H1 (cell line): Measurements from ENCODE around the gene AMER2. TPM values are rescaled to one million over a fixed set of nuclear protein-coding genes. Genes with fewer than 3 reads are reported as not detected.

Experiments
- CTCF ChIA-PET: fragments of 300-600 bp; sonication (Branson Sonifier 250); formaldehyde crosslinking; loops from one replicate; lab custom pipeline; 2021; ENCODE audit not compliant: partially characterized antibody; lab: Charles Lee
- POLR2A ChIA-PET: fragments of 300-600 bp; sonication (Branson Sonifier 250); formaldehyde crosslinking; loops from one replicate; lab custom pipeline; 2021; ENCODE audit warnings: inconsistent platforms; ENCODE audit not compliant: partially characterized antibody; lab: Charles Lee
- DNase-seq, 2 experiments: peaks; one replicate each; pipeline versions ENCODE4 v3.0.0 to v3.0.0-alpha.2; 2010 to 2022; ENCODE audit warnings: low spot score in 2 of 2, low read depth in 1 of 2, mixed read lengths in 1 of 2
- FAIRE-seq: peaks from 2 replicates; lab custom pipeline; 2011; peaks lifted over from hg19 to GRCh38; lab: Jason Lieb, UNC
- H2AFZ ChIP-seq: 2 replicates; pipeline ENCODE4 v1.8.1; 2012; ENCODE audit warnings: low read length, inconsistent platforms
- H2AK5ac ChIP-seq: 2 replicates; pipeline ENCODE4 v1.6.1; 2013; ENCODE audit warnings: low read depth, low read length
- H2BK120ac ChIP-seq: replicated peaks from 2 replicates; pipeline ENCODE3; 2013; ENCODE audit warnings: low read depth, low read length, inconsistent platforms
- H2BK12ac ChIP-seq: 2 replicates; pipeline ENCODE4 v1.6.1; 2013; ENCODE audit warnings: low read depth, low read length
- H2BK15ac ChIP-seq: 2 replicates; pipeline ENCODE4 v1.6.1; 2013; ENCODE audit warnings: low read length
- H2BK20ac ChIP-seq: 2 replicates; pipeline ENCODE4 v1.6.1; 2013; ENCODE audit warnings: low read length
- H2BK5ac ChIP-seq: 2 replicates; pipeline ENCODE4 v1.6.1; 2013; ENCODE audit warnings: low read depth, low read length
- H3K14ac ChIP-seq: 2 replicates; pipeline ENCODE4 v1.6.1; 2013; ENCODE audit warnings: inconsistent platforms; ENCODE audit not compliant: insufficient read length
- H3K18ac ChIP-seq: 2 replicates; pipeline ENCODE4 v1.6.1; 2013; ENCODE audit warnings: low read length; ENCODE audit errors: extremely low read depth
- H3K23ac ChIP-seq: 2 replicates; pipeline ENCODE4 v1.6.1; 2013; ENCODE audit warnings: inconsistent platforms; ENCODE audit not compliant: insufficient read length
- H3K23me2 ChIP-seq: 2 replicates; pipeline ENCODE4 v1.6.1; 2013; ENCODE audit warnings: low read depth, low read length
- H3K27ac ChIP-seq: 2 replicates; pipeline ENCODE4 v1.6.1; 2011; ENCODE audit warnings: low read depth, low read length, inconsistent platforms
- H3K27me3 ChIP-seq, 4 experiments: replicated peaks in 1 of 4; 1 replicate in 1 of 4; 2 replicates in 3 of 4; pipeline versions ENCODE4 v1.6.1 to v1.8.1; 2011 to 2013; ENCODE audit warnings: low read length in 3 of 4, mild to moderate bottlenecking in 3 of 4, inconsistent platforms in 2 of 4, mixed read lengths in 2 of 4, moderate library complexity in 1 of 4; ENCODE audit not compliant: control insufficient read depth in 3 of 4, insufficient read depth in 3 of 4; ENCODE audit errors: extremely low read depth in 1 of 4
- H3K36me3 ChIP-seq, 4 experiments: 2 replicates each; pipeline versions ENCODE4 v1.6.1 to v1.8.1; 2011 to 2013; ENCODE audit warnings: mild to moderate bottlenecking in 4 of 4, low read length in 3 of 4, moderate library complexity in 2 of 4, control low read depth in 1 of 4, inconsistent platforms in 1 of 4; ENCODE audit not compliant: insufficient read depth in 4 of 4, control insufficient read depth in 2 of 4
- H3K4ac ChIP-seq: replicated peaks from 2 replicates; pipeline ENCODE3; 2013; ENCODE audit warnings: low read length, low read depth, mixed read lengths, inconsistent platforms; ENCODE audit not compliant: insufficient read length
- H3K4me1 ChIP-seq, 4 experiments: replicated peaks in 1 of 4; 1 replicate in 1 of 4; 2 replicates in 3 of 4; pipeline versions ENCODE4 v1.6.1 to v1.8.1; 2011 to 2013; ENCODE audit warnings: low read length in 3 of 4, inconsistent platforms in 2 of 4, mixed read lengths in 1 of 4; ENCODE audit not compliant: insufficient read depth in 4 of 4, control insufficient read depth in 3 of 4
- H3K4me2 ChIP-seq, 2 experiments: 2 replicates each; pipeline versions ENCODE4 v1.6.1 to v1.8.1; 2011 to 2013; ENCODE audit warnings: low read depth in 2 of 2, low read length in 2 of 2, control low read depth in 1 of 2, inconsistent platforms in 1 of 2, mild to moderate bottlenecking in 1 of 2; ENCODE audit not compliant: insufficient read depth in 1 of 2
- H3K4me3 ChIP-seq, 4 experiments: fragments of 200-600, 300-600 bp in 1 of 4; sonication (generic), shearing (Covaris generic), sonication (Bioruptor Twin) in 1 of 4; 2 replicates each; pipeline versions ENCODE4 v1.5.1 to v1.8.1; 2011 to 2016; ENCODE audit warnings: low read length in 4 of 4, low read depth in 3 of 4, control low read depth in 2 of 4, inconsistent platforms in 2 of 4, mild to moderate bottlenecking in 2 of 4, mixed read lengths in 1 of 4, moderate library complexity in 1 of 4; ENCODE audit not compliant: insufficient read depth in 2 of 4; ENCODE audit errors: extremely low read depth in 1 of 4
- H3K56ac ChIP-seq: replicated peaks from 2 replicates; pipeline ENCODE3; 2013; ENCODE audit warnings: low read depth, mild to moderate bottlenecking, mixed read lengths, low read length, inconsistent platforms; ENCODE audit not compliant: insufficient read length
- H3K79me1 ChIP-seq: 2 replicates; pipeline ENCODE4 v1.6.1; 2013; ENCODE audit warnings: low read depth, low read length, control low read depth
- H3K79me2 ChIP-seq, 2 experiments: 2 replicates each; pipeline versions ENCODE4 v1.6.1 to v1.8.1; 2012 to 2013; ENCODE audit warnings: low read length in 2 of 2, mild to moderate bottlenecking in 2 of 2, inconsistent platforms in 1 of 2; ENCODE audit not compliant: insufficient read depth in 2 of 2, control insufficient read depth in 1 of 2
- H3K9ac ChIP-seq, 4 experiments: replicated peaks in 1 of 4; 1 replicate in 1 of 4; 2 replicates in 3 of 4; pipeline versions ENCODE4 v1.6.1 to v1.8.1; 2011 to 2013; ENCODE audit warnings: low read depth in 3 of 4, low read length in 3 of 4, control low read depth in 2 of 4, mild to moderate bottlenecking in 2 of 4, moderate library complexity in 2 of 4, inconsistent platforms in 1 of 4; ENCODE audit errors: extremely low read depth in 1 of 4
- H3K9me3 ChIP-seq, 2 experiments: 2 replicates each; pipeline versions ENCODE4 v1.6.1 to v1.8.1; 2012 to 2013; ENCODE audit warnings: mild to moderate bottlenecking in 2 of 2, moderate library complexity in 2 of 2, control low read depth in 1 of 2, inconsistent platforms in 1 of 2, low read depth in 1 of 2, low read length in 1 of 2, mixed read lengths in 1 of 2; ENCODE audit not compliant: insufficient read depth in 2 of 2
- H4K20me1 ChIP-seq, 2 experiments: replicated peaks in 1 of 2; 2 replicates each; pipeline versions ENCODE3 to v1.8.1; 2011 to 2013; ENCODE audit warnings: inconsistent platforms in 2 of 2, low read length in 2 of 2, mild to moderate bottlenecking in 1 of 2; ENCODE audit not compliant: insufficient read depth in 2 of 2, control insufficient read depth in 1 of 2
- H4K5ac ChIP-seq: 2 replicates; pipeline ENCODE4 v1.6.1; 2013; ENCODE audit warnings: low read length, low read depth, mixed read lengths, inconsistent platforms; ENCODE audit not compliant: insufficient read length
- H4K8ac ChIP-seq: 2 replicates; pipeline ENCODE4 v1.8.0; 2013; ENCODE audit warnings: mild to moderate bottlenecking, moderate library complexity, low read length, inconsistent platforms; ENCODE audit not compliant: insufficient read depth; ENCODE audit errors: extremely low read depth
- H4K91ac ChIP-seq: replicated peaks from 2 replicates; pipeline ENCODE3; 2013; ENCODE audit warnings: low read length, mixed read lengths, inconsistent platforms; ENCODE audit not compliant: insufficient read length
- ATF2 ChIP-seq: IDR thresholded peaks from 2 replicates; pipeline ENCODE4 v1.6.1; 2012; ENCODE audit warnings: low read length, inconsistent platforms
- ATF3 ChIP-seq: IDR thresholded peaks from 2 replicates; pipeline ENCODE4 v1.6.1; 2011; ENCODE audit warnings: low read depth, mild to moderate bottlenecking, low read length; ENCODE audit not compliant: insufficient read depth
- CBX8 ChIP-seq: fragments of 300-800, 300-1000 bp; sonication (generic); IDR thresholded peaks from 2 replicates; pipeline ENCODE4 v1.7.1; 2016; ENCODE audit warnings: low read depth, low read length, borderline replicate concordance
- CHD2 ChIP-seq: IDR thresholded peaks from 2 replicates; pipeline ENCODE4 v1.6.1; 2012; ENCODE audit warnings: low read length, improper control_type of control experiment
- CTBP2 ChIP-seq: IDR thresholded peaks from 2 replicates; pipeline ENCODE4 v1.7.0; 2011; ENCODE audit warnings: borderline replicate concordance, mild to moderate bottlenecking, moderate library complexity, mixed read lengths, low read length; ENCODE audit not compliant: insufficient read depth, insufficient read length
- CTCF ChIP-seq, 3 experiments: IDR thresholded peaks; 1 replicate in 2 of 3; 2 replicates in 1 of 3; pipeline versions ENCODE4 v1.5.1 to v1.6.1; 2011; ENCODE audit warnings: low read length in 3 of 3, mild to moderate bottlenecking in 3 of 3, inconsistent platforms in 2 of 3, low read depth in 1 of 3, moderate library complexity in 1 of 3; ENCODE audit not compliant: insufficient read depth in 1 of 3; ENCODE audit errors: control extremely low read depth in 1 of 3
- PHF8 ChIP-seq: fragments of 200-600 bp; sonication (generic); conservative IDR thresholded peaks from 2 replicates; pipeline ENCODE4 v1.7.1; 2012; ENCODE audit warnings: low read depth, mild to moderate bottlenecking, inconsistent platforms, low read length, moderate library complexity
- TEAD4 ChIP-seq: IDR thresholded peaks from 2 replicates; pipeline ENCODE4 v1.6.1; 2012; ENCODE audit warnings: low read depth, low read length, inconsistent platforms, mixed read lengths
- WGBS, 2 experiments: shearing (Covaris generic) in 1 of 2; methylation state at CpG; one replicate each; pipeline versions ENCODE4 v1.1.6 to v1.1.7; 2013 to 2015; ENCODE audit warnings: low lambda C conversion rate in 2 of 2, mixed read lengths in 2 of 2, inconsistent platforms in 1 of 2, low coverage in 1 of 2, missing lambda C conversion rate in 1 of 2; ENCODE audit not compliant: insufficient replicate concordance in 2 of 2, insufficient coverage in 1 of 2, insufficient read length in 1 of 2; ENCODE audit errors: extremely low coverage in 1 of 2, missing lambda C conversion rate in 1 of 2; 5-methylcytosine and 5-hydroxymethylcytosine counted together
- polyA plus RNA-seq, 7 experiments: library from polyadenylated mRNA; depleted of rRNA in 3 of 7; stranded (reverse) in 5 of 7; unstranded in 2 of 7; fragments of >200 nt in 5 of 7; fragments of 200-250 nt in 2 of 7; gene quantifications; 1 replicate in 5 of 7; 2 replicates in 1 of 7; 4 replicates in 1 of 7; pipeline versions ENCODE4 v1.2.1 to v1.2.3, GENCODE V29; 2011 to 2013; ENCODE audit warnings: missing spikeins in 2 of 7, mixed read lengths in 2 of 7
- total RNA-seq: library from RNA; stranded (reverse); fragmentation: NEBNext Ultra II Directional; extraction: Animal tissue kit (Norgen Biotek cat#: 25700); gene quantifications from 2 replicates; pipeline ENCODE4 v1.2.1, GENCODE V29; 2021

AMER2 gene
- total and polyA plus RNA-seq, 2 of the 8 experiments (the other 6 are each of a cell fraction or from before 2014, with no cell fraction given), result 0.14 to 0.50 TPM

- Histone ChIP-seq H3K56ac (no peak overlapping the region), H2BK20ac (0 out of 2 replicates have a peak overlapping the region, but pooled peaks have one; percentile 29), H2BK5ac (peak overlapping the region; percentile 21; the same call in 1 of the 2 replicates), H3K9me3 (peaks cover 7% of the 10 kb centered on the region in 2 experiments), H2BK12ac (no peak overlapping the region), H3K36me3 (no peaks in the 10 kb centered on the region; a peak in 1 of 8 replicates), H4K20me1 (no peaks in the 10 kb centered on the region), H3K4me1 (peaks cover 0 to 18% (median 11%) of the 10 kb centered on the region in 4 experiments; a peak in 5 of 7 replicates), H3K23ac (no peak overlapping the region), H3K4me2 (peak overlapping the region; percentile 54 to 75), H2BK120ac (peak overlapping the region; percentile 44), H4K8ac (no peak overlapping the region), H3K79me1 (no peaks in the 10 kb centered on the region), H4K5ac (no peak overlapping the region), H3K27ac (no peak overlapping the region), H3K9ac (no peak overlapping the region), H3K18ac (0 out of 2 replicates have a peak overlapping the region, but pooled peaks have one; percentile 26), H3K79me2 (no peaks in the 10 kb centered on the region), H2BK15ac (no peak overlapping the region), H4K91ac (peak overlapping the region; percentile 34), H3K4me3 (peak overlapping the region in 1 of 4 experiments; percentile 40; a peak in 2 of 8 replicates), H2AK5ac (no peak overlapping the region), H2AFZ (no peak overlapping the region), H3K4ac (peak overlapping the region; percentile 4), H3K23me2 (no peaks in the 10 kb centered on the region), H3K27me3 (no peaks in the 10 kb centered on the region), H3K14ac (no peak overlapping the region)
- ChIA-PET POLR2A (interaction anchor here (1.0 kb wide), 1 partner anchor 13 kb away, joined by 3 read pairs; no protein-coding TSS in a partner anchor), CTCF (no interaction called here)
- 34% methylated on average over 3 of the region's 3 CpGs; no CpG with 5 or more reads in 1 of the 2 experiments for WGBS, 2 experiments
- no peak for DNase-seq
- FAIRE-seq, result no peak
- TF ChIP-seq CTCF (IDR thresholded peaks at IDR 0.05; ENCODE audit: control extremely low read depth in 1 of 3, insufficient read depth in 1 of 3, low read depth in 1 of 3, low read length in 3 of 3) (no peak), PHF8 (no peak), ATF2 (no peak), ATF3 (no peak), CTBP2 (no peak), TEAD4 (no peak), CBX8 (no peak), CHD2 (no peak)
Measured at GRCh38 chr13:25137788-25138115, 34.3 kb downstream of the AMER2 start.
